ENCODE results near the gene NFAM1.

DNA sequence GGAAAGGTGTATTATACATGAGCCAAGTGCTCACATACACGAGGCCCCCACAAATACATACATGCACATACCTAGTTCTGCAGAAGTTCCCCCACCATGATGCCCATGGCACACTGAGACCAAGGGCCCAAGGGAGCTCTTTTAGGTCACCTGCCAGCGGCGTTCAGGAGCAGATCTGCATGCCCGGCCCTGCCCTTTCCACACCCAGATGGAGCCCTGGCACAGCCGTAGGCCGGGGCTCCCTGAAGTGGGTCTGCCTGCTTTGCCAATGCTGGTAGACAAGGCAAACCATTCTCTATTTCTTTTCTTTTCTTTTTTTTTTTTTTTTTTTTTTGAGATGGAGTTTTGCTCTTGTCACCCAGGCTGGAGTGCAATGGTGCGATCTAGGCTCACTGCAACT is 21.5 kb downstream of the NFAM1 start:
- TF ChIP-seq, protein P1, sequence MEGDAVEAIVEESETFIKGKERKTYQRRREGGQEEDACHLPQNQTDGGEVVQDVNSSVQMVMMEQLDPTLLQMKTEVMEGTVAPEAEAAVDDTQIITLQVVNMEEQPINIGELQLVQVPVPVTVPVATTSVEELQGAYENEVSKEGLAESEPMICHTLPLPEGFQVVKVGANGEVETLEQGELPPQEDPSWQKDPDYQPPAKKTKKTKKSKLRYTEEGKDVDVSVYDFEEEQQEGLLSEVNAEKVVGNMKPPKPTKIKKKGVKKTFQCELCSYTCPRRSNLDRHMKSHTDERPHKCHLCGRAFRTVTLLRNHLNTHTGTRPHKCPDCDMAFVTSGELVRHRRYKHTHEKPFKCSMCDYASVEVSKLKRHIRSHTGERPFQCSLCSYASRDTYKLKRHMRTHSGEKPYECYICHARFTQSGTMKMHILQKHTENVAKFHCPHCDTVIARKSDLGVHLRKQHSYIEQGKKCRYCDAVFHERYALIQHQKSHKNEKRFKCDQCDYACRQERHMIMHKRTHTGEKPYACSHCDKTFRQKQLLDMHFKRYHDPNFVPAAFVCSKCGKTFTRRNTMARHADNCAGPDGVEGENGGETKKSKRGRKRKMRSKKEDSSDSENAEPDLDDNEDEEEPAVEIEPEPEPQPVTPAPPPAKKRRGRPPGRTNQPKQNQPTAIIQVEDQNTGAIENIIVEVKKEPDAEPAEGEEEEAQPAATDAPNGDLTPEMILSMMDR (IDR thresholded peaks at IDR 0.05), result no peak
- no peak for TF ChIP-seq POLR2A (IDR thresholded peaks at IDR 0.05)

Data from right lobe of liver (tissue), 4 donors.